AML-193 (cell line): ENCODE data around the gene IFI35.
"Not testable (repeated sequence)": the region's sequence is repeated elsewhere in the genome, so short reads cannot be mapped to it uniquely, and the experiment has no call there.

Source experiments
- DNase-seq, 2 experiments: peaks; one replicate each; lab custom pipeline; 2025; lab: John Stamatoyannopoulos, UW

The IFI35 gene

GRCh38 chr17:42997984-42998938 is 8.3 kb upstream of the IFI35 start, which contains the start of gene RPL27:
TSS of gene RPL27 (plus strand) at chr17:42998419. CDS start at chr17:42998751, 332 bp downstream.
- peak; percentile 100 for DNase-seq

- no peak for DNase-seq
Measured at GRCh38 chr17:42999003-42999525, 7.5 kb upstream of the IFI35 start.

GRCh38 chr17:43000894-43001293 is 5.7 kb upstream of the IFI35 start:
- not testable (repeated sequence) for DNase-seq

GRCh38 chr17:43003542-43004172 is 2.9 kb upstream of the IFI35 start:
- DNase-seq = no peak

GRCh38 chr17:43010667-43011308 is 4.2 kb downstream of the IFI35 start:
- no peak for DNase-seq

GRCh38 chr17:43011728-43012472 is 5.3 kb downstream of the IFI35 start:
- no peak for DNase-seq

- no peak for DNase-seq
Measured at GRCh38 chr17:43013296-43013695, 6.7 kb downstream of the IFI35 start.

- DNase-seq = peak; percentile 25 to 27
Measured at GRCh38 chr17:43014020-43014648, 7.5 kb downstream of the IFI35 start.

GRCh38 chr17:43014649-43015542 is 8.3 kb downstream of the IFI35 start:
- DNase-seq = no peak

GRCh38 chr17:43015579-43015978 is 9.0 kb downstream of the IFI35 start:
- DNase-seq = no peak

GRCh38 chr17:43016216-43016615 is 9.6 kb downstream of the IFI35 start:
- DNase-seq = no peak

- peak; percentile 76 to 77 for DNase-seq
Measured at GRCh38 chr17:43018008-43018853, 11.6 kb downstream of the IFI35 start.

GRCh38 chr17:43018932-43019331 is 12.3 kb downstream of the IFI35 start:
- peak; percentile 97 to 98 for DNase-seq

- peak in 1 of 2 experiments; percentile 56 for DNase-seq
Measured at GRCh38 chr17:43019418-43019817, 12.8 kb downstream of the IFI35 start.

GRCh38 chr17:43020030-43020621 is 13.5 kb downstream of the IFI35 start:
- peak; percentile 65 to 71 for DNase-seq

GRCh38 chr17:43020789-43021740 is 14.5 kb downstream of the IFI35 start:
- peak; percentile 65 to 72 for DNase-seq

- peak; percentile 74 to 78 for DNase-seq
Measured at GRCh38 chr17:43021741-43022512, 15.3 kb downstream of the IFI35 start, which contains the start of gene VAT1. TSS of gene VAT1 (minus strand) at chr17:43022385. CDS start at chr17:43022322, 63 bp downstream.
